ENCODE results near the gene RCAN2.

RCAN2 gene

GRCh38 chr6:46199387-46199786, 291.9 kb downstream of the RCAN2 start:
- Histone ChIP-seq H3K4me1 (ENCODE audit: low read length) (no peaks in the 10 kb centered on the region), H3K27me3 (replicated peaks; ENCODE audit: insufficient read depth, low read length) (no peaks in the 10 kb centered on the region), H3K27ac (ENCODE audit: low read length) (no peak overlapping the region), H4K20me1 (ENCODE audit: insufficient read depth, low read length) (no peaks in the 10 kb centered on the region), H3K9ac (ENCODE audit: low read length) (no peak overlapping the region), H3K4me2 (ENCODE audit: low read depth, low read length) (no peak overlapping the region), H3K36me3 (replicated peaks; ENCODE audit: insufficient read depth, low read length) (no peaks in the 10 kb centered on the region), H3K9me3 (replicated peaks; ENCODE audit: insufficient read depth, low read length) (no peaks in the 10 kb centered on the region), H3F3A (ENCODE audit: insufficient read depth, low read length) (no peaks in the 10 kb centered on the region), H2AFZ (ENCODE audit: low read length) (no peak overlapping the region), H3K9me2 (replicated peaks; ENCODE audit: insufficient read depth, low read length) (no peaks in the 10 kb centered on the region), H3K79me2 (ENCODE audit: low read length) (no peaks in the 10 kb centered on the region), H3K4me3 (ENCODE audit: low read length) (no peak overlapping the region)
- TF ChIP-seq CTCF (IDR thresholded peaks at IDR 0.05; ENCODE audit: low read length): no peak
- no peak for DNase-seq

- H3K27ac ChIP-seq (ENCODE audit: low read length): no peak overlapping the region
- TF ChIP-seq EZH2phosphoT487 (IDR thresholded peaks at IDR 0.05; ENCODE audit: low read length) (no peak), CTCF (IDR thresholded peaks at IDR 0.05; ENCODE audit: low read length) (no peak), EZH2 (optimal IDR thresholded peaks at IDR 0.05; ENCODE audit: low read depth, low read length) (no peak)
- H3K9me3 ChIP-seq (replicated peaks; ENCODE audit: insufficient read depth, low read length): no peaks in the 10 kb centered on the region
Observed at GRCh38 chr6:46191961-46192360, 299.3 kb downstream of the RCAN2 start.

GRCh38 chr6:46190889-46191288, 300.4 kb downstream of the RCAN2 start:
- no peaks in the 10 kb centered on the region for H3K9me2 ChIP-seq (replicated peaks; ENCODE audit: insufficient read depth, low read length)
- no peak overlapping the region for H3K9ac ChIP-seq (ENCODE audit: low read length)
- H3K36me3 ChIP-seq (replicated peaks; ENCODE audit: insufficient read depth, low read length): no peaks in the 10 kb centered on the region
- DNase-seq: no peak
- no peaks in the 10 kb centered on the region for H3K9me3 ChIP-seq (replicated peaks; ENCODE audit: insufficient read depth, low read length)
- H3K27me3 ChIP-seq (replicated peaks; ENCODE audit: insufficient read depth, low read length): no peaks in the 10 kb centered on the region
- no peaks in the 10 kb centered on the region for H3F3A ChIP-seq (ENCODE audit: insufficient read depth, low read length)
- no peak overlapping the region for H3K4me3 ChIP-seq (ENCODE audit: low read length)
- H3K4me2 ChIP-seq (ENCODE audit: low read depth, low read length): no peak overlapping the region
- TF ChIP-seq CTCF (IDR thresholded peaks at IDR 0.05; ENCODE audit: low read length) (no peak), EZH2phosphoT487 (IDR thresholded peaks at IDR 0.05; ENCODE audit: low read length) (no peak), EZH2 (optimal IDR thresholded peaks at IDR 0.05; ENCODE audit: low read depth, low read length) (no peak)
- no peak overlapping the region for H3K27ac ChIP-seq (ENCODE audit: low read length)
- no peaks in the 10 kb centered on the region for H3K4me1 ChIP-seq (ENCODE audit: low read length)
- no peaks in the 10 kb centered on the region for H3K79me2 ChIP-seq (ENCODE audit: low read length)
- H2AFZ ChIP-seq (ENCODE audit: low read length): no peak overlapping the region
- H4K20me1 ChIP-seq (ENCODE audit: insufficient read depth, low read length): no peaks in the 10 kb centered on the region

More at GRCh38 chr6:46191961-46192360, 299.3 kb downstream of the RCAN2 start:
- Histone ChIP-seq H3K79me2 (ENCODE audit: low read length) (no peaks in the 10 kb centered on the region), H3K9ac (ENCODE audit: low read length) (no peak overlapping the region), H3F3A (ENCODE audit: insufficient read depth, low read length) (no peaks in the 10 kb centered on the region), H3K4me3 (ENCODE audit: low read length) (no peak overlapping the region), H2AFZ (ENCODE audit: low read length) (no peak overlapping the region), H3K4me1 (ENCODE audit: low read length) (no peaks in the 10 kb centered on the region), H3K9me2 (replicated peaks; ENCODE audit: insufficient read depth, low read length) (no peaks in the 10 kb centered on the region), H3K27me3 (replicated peaks; ENCODE audit: insufficient read depth, low read length) (no peaks in the 10 kb centered on the region), H3K4me2 (ENCODE audit: low read depth, low read length) (no peak overlapping the region), H4K20me1 (ENCODE audit: insufficient read depth, low read length) (no peaks in the 10 kb centered on the region), H3K36me3 (replicated peaks; ENCODE audit: insufficient read depth, low read length) (no peaks in the 10 kb centered on the region)
- no peak for DNase-seq
